ENCODE measurements around the gene TTYH2. TPM values are rescaled to one million over a fixed set of nuclear protein-coding genes. Genes with fewer than 3 reads are reported as not detected.
"Not testable (repeated sequence)": the region's sequence is repeated elsewhere in the genome, so short reads cannot be mapped to it uniquely, and the experiment has no call there.

TTYH2 gene
- total RNA-seq, 4 donors from 2014 or later, result 5.5 to 7.7 (median 6.3) TPM

DNA sequence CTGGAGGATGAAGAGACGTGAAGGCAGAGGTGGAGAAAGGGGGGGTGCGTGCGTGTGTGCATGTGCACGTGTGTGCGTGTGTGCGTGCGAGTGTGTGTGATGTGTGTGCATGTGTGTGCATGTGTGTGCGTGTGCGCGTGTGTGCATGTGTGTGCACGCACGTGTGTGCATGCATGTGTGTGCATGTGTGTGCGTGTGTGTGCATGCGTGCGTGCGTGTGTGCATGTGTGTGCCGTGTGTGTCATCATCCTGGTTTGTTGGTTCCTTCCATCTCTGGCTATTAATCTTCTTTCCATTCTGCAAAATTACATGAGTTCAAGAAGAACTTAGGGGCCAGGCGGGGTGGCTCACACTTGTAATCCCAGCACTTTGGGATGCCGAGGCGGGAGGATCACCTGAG, 26.9 kb upstream of the TTYH2 start:
- Histone ChIP-seq H3K4me3 (no peak overlapping the region), H3K36me3 (no peaks in the 10 kb centered on the region), H3K27me3 (peaks cover 69% of the 10 kb centered on the region), H3K9me3 (no peaks in the 10 kb centered on the region), H3K4me1 (no peaks in the 10 kb centered on the region), H3K27ac (no peak overlapping the region)
- 85 to 86% methylated on average over 12 to 16 of the region's 20 CpGs for WGBS, 2 donors (ENCODE audit: low coverage in 1 of 2)
- TF ChIP-seq, protein P1, sequence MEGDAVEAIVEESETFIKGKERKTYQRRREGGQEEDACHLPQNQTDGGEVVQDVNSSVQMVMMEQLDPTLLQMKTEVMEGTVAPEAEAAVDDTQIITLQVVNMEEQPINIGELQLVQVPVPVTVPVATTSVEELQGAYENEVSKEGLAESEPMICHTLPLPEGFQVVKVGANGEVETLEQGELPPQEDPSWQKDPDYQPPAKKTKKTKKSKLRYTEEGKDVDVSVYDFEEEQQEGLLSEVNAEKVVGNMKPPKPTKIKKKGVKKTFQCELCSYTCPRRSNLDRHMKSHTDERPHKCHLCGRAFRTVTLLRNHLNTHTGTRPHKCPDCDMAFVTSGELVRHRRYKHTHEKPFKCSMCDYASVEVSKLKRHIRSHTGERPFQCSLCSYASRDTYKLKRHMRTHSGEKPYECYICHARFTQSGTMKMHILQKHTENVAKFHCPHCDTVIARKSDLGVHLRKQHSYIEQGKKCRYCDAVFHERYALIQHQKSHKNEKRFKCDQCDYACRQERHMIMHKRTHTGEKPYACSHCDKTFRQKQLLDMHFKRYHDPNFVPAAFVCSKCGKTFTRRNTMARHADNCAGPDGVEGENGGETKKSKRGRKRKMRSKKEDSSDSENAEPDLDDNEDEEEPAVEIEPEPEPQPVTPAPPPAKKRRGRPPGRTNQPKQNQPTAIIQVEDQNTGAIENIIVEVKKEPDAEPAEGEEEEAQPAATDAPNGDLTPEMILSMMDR (IDR thresholded peaks at IDR 0.05), result no peak
- TF ChIP-seq POLR2AphosphoS5 (IDR thresholded peaks at IDR 0.05) (no peak), EP300 (IDR thresholded peaks at IDR 0.05) (no peak), POLR2A (IDR thresholded peaks at IDR 0.05) (no peak)
- ATAC-seq, result no peak

DNA sequence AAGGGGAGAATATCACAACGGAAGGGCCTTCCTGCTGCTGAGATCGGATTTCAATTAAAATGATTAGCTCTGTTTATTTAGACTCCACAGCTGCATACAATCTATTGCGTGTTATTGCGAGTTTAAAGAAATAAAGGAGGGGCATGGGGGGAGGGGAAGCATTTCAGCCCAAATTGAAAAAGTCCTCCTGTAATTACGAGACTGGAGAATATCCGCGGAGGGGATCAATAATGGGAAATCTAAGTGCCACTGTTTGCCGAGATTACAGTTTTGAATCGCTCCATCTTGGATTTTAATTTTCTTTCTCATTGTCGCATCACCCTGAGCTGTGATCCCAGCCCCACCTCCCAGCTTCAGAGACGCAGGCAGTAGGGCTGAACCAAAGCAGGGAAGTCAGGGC, 25.6 kb upstream of the TTYH2 start:
- Histone ChIP-seq H3K27me3 (peaks cover 57% of the 10 kb centered on the region), H3K9me3 (no peaks in the 10 kb centered on the region), H3K4me3 (no peak overlapping the region), H3K36me3 (no peaks in the 10 kb centered on the region), H3K27ac (no peak overlapping the region), H3K4me1 (no peaks in the 10 kb centered on the region)
- no peak for TF ChIP-seq POLR2A (IDR thresholded peaks at IDR 0.05)
- TF ChIP-seq, protein P1 (IDR thresholded peaks at IDR 0.05), result no peak
- no peak for TF ChIP-seq POLR2AphosphoS5 (IDR thresholded peaks at IDR 0.05)
- TF ChIP-seq EP300 (IDR thresholded peaks at IDR 0.05), result no peak
- no peak for ATAC-seq
- WGBS, 2 donors (ENCODE audit: low coverage in 1 of 2), result 54 to 75% methylated on average over 7 to 11 of the region's 11 CpGs

DNA sequence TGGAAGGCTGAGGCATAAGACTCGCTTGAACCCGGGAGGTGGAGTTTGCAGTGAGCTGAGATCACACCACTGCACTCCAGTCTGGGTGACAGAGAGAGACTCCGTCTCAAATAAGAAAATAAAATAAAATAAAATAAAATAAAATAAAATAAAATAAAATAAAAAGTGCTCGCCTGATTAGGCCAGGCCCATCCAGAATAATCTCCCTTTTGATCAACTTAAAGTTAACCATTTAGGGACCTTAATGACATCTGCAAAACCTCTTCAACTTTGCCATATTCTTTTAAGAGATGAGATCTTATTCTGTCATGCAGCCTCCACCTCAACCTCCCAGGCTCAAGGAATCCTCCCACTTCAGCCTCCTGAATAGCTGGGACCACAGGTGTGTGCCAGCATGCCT, 24.7 kb upstream of the TTYH2 start:
- H3K27ac ChIP-seq, ATAC-seq, H3K9me3 ChIP-seq, H3K4me1 ChIP-seq, H3K4me3 ChIP-seq, H3K36me3 ChIP-seq: not testable (repeated sequence)
- WGBS, 2 donors (ENCODE audit: low coverage in 1 of 2), result 81 to 86% methylated on average over 4 of the region's 4 CpGs
- H3K27me3 ChIP-seq, result peaks cover 60% of the 10 kb centered on the region

DNA sequence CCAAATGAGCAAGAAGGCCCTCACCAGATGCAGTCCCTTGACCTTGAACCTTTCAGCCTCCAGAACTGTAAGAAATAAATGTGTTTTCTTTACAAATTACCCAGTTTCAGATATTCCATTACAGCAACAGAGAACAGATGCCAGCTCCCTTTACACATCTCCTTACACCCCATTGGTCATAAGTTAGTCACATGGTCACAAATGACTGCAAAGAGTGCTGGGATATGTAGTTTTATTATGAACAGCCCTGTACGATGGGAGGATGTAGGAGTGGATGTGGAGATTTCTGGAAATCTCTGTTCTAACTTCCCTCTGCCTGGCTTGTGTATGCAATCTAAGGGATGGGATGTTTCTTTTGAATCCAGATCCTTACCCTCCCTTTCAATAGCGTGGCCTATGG, 23.2 kb upstream of the TTYH2 start:
- Histone ChIP-seq H3K4me1 (no peaks in the 10 kb centered on the region), H3K9me3 (no peaks in the 10 kb centered on the region), H3K27ac (no peak overlapping the region), H3K36me3 (no peaks in the 10 kb centered on the region), H3K27me3 (peaks cover 67% of the 10 kb centered on the region), H3K4me3 (no peak overlapping the region)
- ATAC-seq, result peak; percentile 52
- TF ChIP-seq, protein P1 (IDR thresholded peaks at IDR 0.05), result no peak
- no peak for TF ChIP-seq POLR2A (IDR thresholded peaks at IDR 0.05)
- TF ChIP-seq EP300 (IDR thresholded peaks at IDR 0.05), result no peak
- TF ChIP-seq POLR2AphosphoS5 (IDR thresholded peaks at IDR 0.05), result no peak
- 34 to 43% methylated on average over 2 of the region's 2 CpGs for WGBS, 2 donors (ENCODE audit: low coverage in 1 of 2)

DNA sequence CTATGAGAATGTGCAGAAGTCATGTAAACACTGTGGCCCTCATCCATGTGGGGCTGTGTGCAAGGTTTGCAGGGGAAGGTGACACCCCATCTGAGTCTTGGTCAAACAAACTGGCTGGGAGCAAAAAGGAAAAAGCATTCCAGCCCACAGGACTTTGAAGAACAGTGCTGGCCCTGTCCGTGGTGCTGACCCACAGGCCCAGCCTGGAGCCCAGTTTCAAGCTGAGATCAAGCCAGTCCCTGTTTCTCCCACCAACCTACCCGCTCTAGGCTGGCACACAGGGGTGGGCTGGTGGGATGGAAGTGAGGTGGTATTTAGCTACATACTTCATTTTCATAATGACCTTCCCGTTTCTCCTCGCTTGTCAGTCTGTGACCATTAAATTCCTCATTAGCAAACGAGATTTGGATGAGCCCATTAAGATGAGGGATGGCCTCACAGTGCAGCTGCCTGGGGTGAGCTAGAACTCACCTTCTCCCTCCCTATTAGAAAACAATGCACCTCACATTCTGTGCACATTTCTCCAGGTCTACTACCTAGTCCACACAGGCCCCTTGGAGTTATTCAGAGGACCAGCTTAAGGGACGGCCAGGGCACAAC, 22.5 kb upstream of the TTYH2 start:
- no peak for ATAC-seq
- 38 to 66% methylated on average over 3 to 4 of the region's 6 CpGs for WGBS, 2 donors (ENCODE audit: low coverage in 1 of 2)
- H3K4me3 ChIP-seq, result no peak overlapping the region

More for the DNA sequence above, 22.5 kb upstream of the TTYH2 start:
- no peaks in the 10 kb centered on the region for H3K4me1 ChIP-seq
- TF ChIP-seq EP300 (IDR thresholded peaks at IDR 0.05) (no peak), POLR2A (IDR thresholded peaks at IDR 0.05) (no peak)
- TF ChIP-seq, protein P1 (IDR thresholded peaks at IDR 0.05), result no peak
- H3K9me3 ChIP-seq, result no peaks in the 10 kb centered on the region
- H3K27me3 ChIP-seq, result peaks cover 67% of the 10 kb centered on the region
- no peaks in the 10 kb centered on the region for H3K36me3 ChIP-seq
- H3K27ac ChIP-seq, result no peak overlapping the region
